Measurements from ENCODE around the gene PAX7.

Gene PAX7

DNA sequence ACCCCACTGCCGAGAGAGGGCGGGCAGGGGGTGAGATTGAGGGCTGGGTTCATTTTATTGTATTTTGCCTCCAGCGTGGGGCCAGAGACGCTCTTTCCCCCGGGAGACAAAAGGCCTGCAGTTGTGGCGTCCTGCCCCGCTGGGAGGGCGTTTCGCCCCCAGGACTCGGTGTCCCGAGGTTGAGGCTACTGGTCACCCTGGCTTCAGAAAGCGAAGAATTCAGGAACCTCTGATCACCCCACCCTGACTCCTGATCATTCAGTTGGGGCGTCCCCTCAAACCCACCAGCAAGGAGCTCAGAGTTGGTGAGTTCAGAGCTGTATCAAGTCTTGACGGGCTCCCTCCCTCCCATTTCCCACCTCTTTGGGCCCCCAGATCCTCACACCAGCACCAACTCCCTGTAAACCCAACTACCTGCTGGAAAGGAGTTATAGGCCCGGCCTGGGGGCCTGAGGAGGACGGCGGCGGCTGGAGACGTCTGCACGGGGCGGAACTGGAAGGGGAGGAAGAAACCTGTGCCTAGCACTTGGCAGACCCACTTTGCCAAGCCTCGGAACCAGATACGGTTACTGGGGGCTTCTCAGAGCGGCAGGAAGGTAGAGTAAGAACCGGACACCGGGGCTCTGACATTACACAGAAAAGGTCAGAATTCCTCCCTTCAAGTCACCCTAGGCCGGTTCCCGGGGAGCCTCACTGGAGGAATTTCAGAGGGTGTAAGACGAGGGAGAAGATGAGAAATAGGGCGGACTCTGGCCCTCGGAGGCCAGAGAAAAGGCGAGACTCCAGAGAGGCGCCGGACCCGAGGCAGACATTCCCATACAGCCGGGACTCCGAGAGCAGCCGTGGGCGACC lies 761 bp upstream of the PAX7 start:
- DNase-seq (ENCODE audit: low read depth): no peak
- H3K4me3 ChIP-seq (ENCODE audit: low read depth, low read length): no peak overlapping the region
- TF ChIP-seq, protein P1, sequence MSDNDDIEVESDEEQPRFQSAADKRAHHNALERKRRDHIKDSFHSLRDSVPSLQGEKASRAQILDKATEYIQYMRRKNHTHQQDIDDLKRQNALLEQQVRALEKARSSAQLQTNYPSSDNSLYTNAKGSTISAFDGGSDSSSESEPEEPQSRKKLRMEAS (IDR thresholded peaks at IDR 0.05; ENCODE audit: low read depth, low read length): no peak
- no peak for TF ChIP-seq POLR2A (IDR thresholded peaks at IDR 0.05; ENCODE audit: extremely low read depth, insufficient read length)
- TF ChIP-seq, protein P2, sequence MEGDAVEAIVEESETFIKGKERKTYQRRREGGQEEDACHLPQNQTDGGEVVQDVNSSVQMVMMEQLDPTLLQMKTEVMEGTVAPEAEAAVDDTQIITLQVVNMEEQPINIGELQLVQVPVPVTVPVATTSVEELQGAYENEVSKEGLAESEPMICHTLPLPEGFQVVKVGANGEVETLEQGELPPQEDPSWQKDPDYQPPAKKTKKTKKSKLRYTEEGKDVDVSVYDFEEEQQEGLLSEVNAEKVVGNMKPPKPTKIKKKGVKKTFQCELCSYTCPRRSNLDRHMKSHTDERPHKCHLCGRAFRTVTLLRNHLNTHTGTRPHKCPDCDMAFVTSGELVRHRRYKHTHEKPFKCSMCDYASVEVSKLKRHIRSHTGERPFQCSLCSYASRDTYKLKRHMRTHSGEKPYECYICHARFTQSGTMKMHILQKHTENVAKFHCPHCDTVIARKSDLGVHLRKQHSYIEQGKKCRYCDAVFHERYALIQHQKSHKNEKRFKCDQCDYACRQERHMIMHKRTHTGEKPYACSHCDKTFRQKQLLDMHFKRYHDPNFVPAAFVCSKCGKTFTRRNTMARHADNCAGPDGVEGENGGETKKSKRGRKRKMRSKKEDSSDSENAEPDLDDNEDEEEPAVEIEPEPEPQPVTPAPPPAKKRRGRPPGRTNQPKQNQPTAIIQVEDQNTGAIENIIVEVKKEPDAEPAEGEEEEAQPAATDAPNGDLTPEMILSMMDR (IDR thresholded peaks at IDR 0.05; ENCODE audit: low read depth, low read length): no peak
- TF ChIP-seq MYC (IDR thresholded peaks at IDR 0.05; ENCODE audit: low read depth, low read length): no peak

DNA sequence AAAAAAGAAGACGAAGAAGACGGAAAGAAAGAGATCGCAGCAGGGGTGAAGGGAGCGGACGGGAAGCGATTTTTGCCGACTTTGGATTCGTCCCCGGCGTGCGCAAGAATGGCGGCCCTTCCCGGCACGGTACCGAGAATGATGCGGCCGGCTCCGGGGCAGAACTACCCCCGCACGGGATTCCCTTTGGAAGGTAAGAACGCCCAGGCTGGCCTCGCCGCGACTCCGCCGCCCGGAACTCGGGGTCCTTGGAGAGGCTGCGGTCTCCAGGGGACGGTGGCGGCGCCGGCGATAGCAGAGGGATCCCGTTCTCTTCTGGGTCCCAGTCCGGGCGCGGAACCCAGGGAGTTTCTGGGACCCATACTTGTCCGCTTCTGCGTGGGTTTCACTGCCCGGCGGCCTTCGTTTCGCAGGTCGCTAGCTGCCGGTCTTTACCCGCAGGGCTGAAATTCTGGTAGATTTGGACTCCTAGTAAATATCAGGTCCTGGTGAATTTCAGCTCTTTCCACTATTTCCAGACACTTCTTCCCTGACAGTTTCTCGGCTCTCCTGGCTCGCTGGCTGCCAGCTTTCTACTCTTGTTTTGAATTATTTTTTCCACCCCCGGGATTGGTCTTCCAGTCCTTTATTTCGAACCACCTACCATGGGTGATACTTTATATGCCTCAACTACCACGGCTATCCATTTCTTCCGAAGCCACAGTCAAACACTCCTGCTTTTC lies 1.0 kb downstream of the PAX7 start:
- no peak overlapping the region for H3K4me3 ChIP-seq (ENCODE audit: low read depth, low read length)
- DNase-seq (ENCODE audit: low read depth): no peak
- TF ChIP-seq MYC (IDR thresholded peaks at IDR 0.05; ENCODE audit: low read depth, low read length) (no peak), POLR2A (IDR thresholded peaks at IDR 0.05; ENCODE audit: extremely low read depth, insufficient read length) (no peak)
- TF ChIP-seq, protein P1 (IDR thresholded peaks at IDR 0.05; ENCODE audit: low read depth, low read length): no peak
- TF ChIP-seq, protein P2 (IDR thresholded peaks at IDR 0.05; ENCODE audit: low read depth, low read length): no peak

DNA sequence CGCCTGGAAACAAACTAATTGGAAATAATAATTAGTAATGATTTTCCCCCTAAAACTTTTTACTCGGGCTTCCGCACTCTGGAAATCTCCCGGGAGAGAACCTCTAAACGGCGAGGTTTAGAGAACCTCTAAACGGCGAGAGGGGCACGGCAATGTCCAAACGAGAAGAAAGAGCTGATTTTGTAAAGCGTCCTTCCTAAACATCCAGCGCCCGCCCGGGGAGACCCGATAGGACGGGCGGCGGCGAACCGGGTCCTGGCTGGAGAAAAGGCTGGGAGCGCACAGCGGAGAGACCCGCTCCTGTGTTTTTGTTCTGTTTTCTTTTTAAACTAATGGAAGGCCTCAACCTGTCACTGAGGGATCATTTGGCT lies 1.6 kb downstream of the PAX7 start:
- DNase-seq (ENCODE audit: low read depth): no peak
- no peak overlapping the region for H3K4me3 ChIP-seq (ENCODE audit: low read depth, low read length)
- TF ChIP-seq POLR2A (IDR thresholded peaks at IDR 0.05; ENCODE audit: extremely low read depth, insufficient read length): no peak
- no peak for TF ChIP-seq MYC (IDR thresholded peaks at IDR 0.05; ENCODE audit: low read depth, low read length)
- TF ChIP-seq, protein P1 (IDR thresholded peaks at IDR 0.05; ENCODE audit: low read depth, low read length): no peak
- TF ChIP-seq, protein P2 (IDR thresholded peaks at IDR 0.05; ENCODE audit: low read depth, low read length): no peak

DNA sequence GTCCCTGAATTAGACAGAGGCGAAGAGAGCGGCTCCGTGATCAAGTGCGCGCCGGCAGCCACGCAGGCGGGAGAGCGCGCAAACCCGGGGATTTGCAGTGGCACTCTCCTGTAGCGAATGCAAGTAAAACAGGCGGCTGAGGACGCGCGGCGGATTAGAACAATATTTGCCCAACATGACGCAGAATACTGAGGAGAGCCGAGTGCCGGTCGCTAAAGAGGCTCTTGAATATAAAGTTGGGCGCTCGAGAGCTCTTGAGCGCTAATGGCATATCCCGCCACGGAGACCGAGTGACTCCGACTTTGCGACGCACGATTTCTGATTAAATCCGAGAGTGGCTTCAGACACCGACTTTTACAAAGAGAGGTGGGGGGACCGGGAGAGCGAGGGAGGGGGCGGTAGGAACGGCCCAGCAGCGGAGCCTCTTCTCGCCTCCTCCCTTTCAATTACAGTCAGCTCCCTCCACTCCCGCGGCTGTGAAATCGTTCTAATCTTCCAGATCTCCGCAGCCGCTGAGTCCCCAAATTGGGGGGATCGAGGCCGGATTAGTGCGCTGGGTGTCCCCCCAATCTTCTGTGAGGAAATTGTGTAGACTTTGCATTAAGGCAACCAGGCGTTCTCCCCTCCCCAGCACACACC lies 2.3 kb downstream of the PAX7 start:
- TF ChIP-seq, protein P2 (IDR thresholded peaks at IDR 0.05; ENCODE audit: low read depth, low read length): no peak
- no peak for TF ChIP-seq MYC (IDR thresholded peaks at IDR 0.05; ENCODE audit: low read depth, low read length)
- TF ChIP-seq, protein P1 (IDR thresholded peaks at IDR 0.05; ENCODE audit: low read depth, low read length): no peak
- no peak for TF ChIP-seq POLR2A (IDR thresholded peaks at IDR 0.05; ENCODE audit: extremely low read depth, insufficient read length)
- no peak overlapping the region for H3K4me3 ChIP-seq (ENCODE audit: low read depth, low read length)

DNA sequence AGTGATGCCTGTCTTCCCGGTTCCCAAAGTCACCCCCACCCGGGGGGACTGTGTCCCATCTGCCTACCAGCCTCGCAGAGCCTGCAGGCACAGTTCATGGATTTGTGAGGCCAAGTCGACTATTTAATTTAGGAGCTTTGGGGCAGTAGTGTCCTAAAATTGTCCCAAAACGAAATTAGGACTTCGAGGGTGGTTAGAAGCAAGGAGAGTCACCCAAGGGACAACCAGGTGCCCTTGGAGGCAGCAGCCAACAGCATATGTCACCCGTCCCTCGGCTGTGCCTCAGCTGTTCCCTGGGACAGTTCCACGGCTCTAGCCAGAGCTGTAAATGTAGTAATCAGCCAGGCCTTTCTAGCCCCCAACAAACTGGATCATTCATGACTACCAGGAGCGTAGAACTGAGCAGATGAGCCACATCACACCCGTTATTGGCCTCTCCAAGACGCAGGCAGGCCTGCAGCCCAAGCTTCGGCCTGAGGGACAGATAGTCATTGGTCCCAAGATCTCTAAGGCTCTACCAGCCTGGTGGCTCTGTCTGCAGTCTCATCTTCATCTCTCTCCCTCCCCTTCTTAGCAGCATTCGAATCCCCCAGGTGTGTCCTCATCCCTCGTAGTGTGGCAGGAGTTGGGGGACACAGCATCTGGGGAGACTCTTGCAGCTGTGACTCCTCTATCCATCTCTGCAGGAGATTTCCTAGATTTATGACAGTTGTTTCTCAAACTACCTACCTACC lies 2.9 kb downstream of the PAX7 start:
- no peak overlapping the region for H3K4me3 ChIP-seq (ENCODE audit: low read depth, low read length)
- TF ChIP-seq, protein P2 (IDR thresholded peaks at IDR 0.05; ENCODE audit: low read depth, low read length): no peak
- TF ChIP-seq POLR2A (IDR thresholded peaks at IDR 0.05; ENCODE audit: extremely low read depth, insufficient read length): no peak
- TF ChIP-seq, protein P1 (IDR thresholded peaks at IDR 0.05; ENCODE audit: low read depth, low read length): no peak
- TF ChIP-seq MYC (IDR thresholded peaks at IDR 0.05; ENCODE audit: low read depth, low read length): no peak

More for the DNA sequence above, 2.3 kb downstream of the PAX7 start:
- DNase-seq (ENCODE audit: low read depth): no peak

More for the DNA sequence above, 2.9 kb downstream of the PAX7 start:
- no peak for DNase-seq (ENCODE audit: low read depth)
